Activated CD8-positive, alpha-beta T cell treated with anti-CD3 and anti-CD28 coated beads for 36 hours (primary cell): ENCODE measurements around the gene HSF5. TPM values are rescaled to one million over a fixed set of nuclear protein-coding genes. Genes with fewer than 3 reads are reported as not detected.

Experiments
- ATAC-seq: fragments of 200-7000 bp; cut with Tn5 transposase; one replicate; pipeline ENCODE4 v1.10.0; 2021; ENCODE audit warnings: mild to moderate bottlenecking, moderate library complexity
- CTCF ChIA-PET: fragments of 350-600 bp; sonication (Branson Sonifier 250); formaldehyde crosslinking; loops from one replicate; lab custom pipeline; 2021; ENCODE audit warnings: antibody characterized with exemption; lab: Charles Lee
- POLR2A ChIA-PET: fragments of 350-600 bp; sonication (Branson Sonifier 250); formaldehyde crosslinking; loops from one replicate; lab custom pipeline; 2021; ENCODE audit warnings: antibody characterized with exemption; lab: Charles Lee
- DNase-seq: peaks from one replicate; pipeline ENCODE4 v3.0.0-alpha.2; 2020
- H3K27ac Mint-ChIP-seq: one replicate; pipeline ENCODE4 v1.8.0; 2021; ENCODE audit warnings: mild to moderate bottlenecking, mixed read lengths
- H3K27me3 Mint-ChIP-seq: one replicate; pipeline ENCODE4 v1.8.0; 2021; ENCODE audit warnings: mixed read lengths
- H3K36me3 Mint-ChIP-seq: one replicate; pipeline ENCODE4 v1.8.0; 2021; ENCODE audit warnings: low read depth, mixed read lengths
- H3K4me1 Mint-ChIP-seq: one replicate; pipeline ENCODE4 v1.8.0; 2021; ENCODE audit warnings: low read depth, mixed read lengths
- H3K4me3 Mint-ChIP-seq: one replicate; pipeline ENCODE4 v1.8.0; 2021; ENCODE audit warnings: mild to moderate bottlenecking, moderate library complexity, mixed read lengths
- H3K9me3 Mint-ChIP-seq: one replicate; pipeline ENCODE4 v1.8.0; 2021; ENCODE audit warnings: mixed read lengths
- CTCF ChIP-seq: fragments of 200-600 bp; IDR thresholded peaks from one replicate; pipeline ENCODE4 v1.8.0; 2022; ENCODE audit warnings: antibody characterized with exemption, mild to moderate bottlenecking
- intact Hi-C: fragments of 100-400 bp; cut with micrococcal nuclease; formaldehyde crosslinking; loops from one replicate; pipeline ENCODE4 v1.10.0; 2022
- total RNA-seq, 2 experiments: library from RNA; stranded (reverse); gene quantifications; one replicate each; pipeline ENCODE4 v1.2.3, GENCODE V29; 2021

The HSF5 gene
- total RNA-seq, 2 experiments from 2014 or later: 3.2 to 3.9 TPM

GRCh38 chr17:58371300-58371950, 116.8 kb downstream of the HSF5 start:
- TF ChIP-seq CTCF: no peak
- Mint-ChIP-seq H3K27me3 (no peaks in the 10 kb centered on the region), H3K9me3 (no peaks in the 10 kb centered on the region), H3K4me3 (no peak overlapping the region), H3K4me1 (peaks cover 7% of the 10 kb centered on the region), H3K36me3 (no peaks in the 10 kb centered on the region), H3K27ac (no peak overlapping the region)
- no peak for DNase-seq
- no peak for ATAC-seq
- intact Hi-C loops: no loop called here
- CTCF ChIA-PET: interaction anchor here (1.0 to 2.2 kb wide), 4 partner anchors 13 to 54 kb away, joined by 3 to 7 read pairs (median 3); no protein-coding TSS in a partner anchor
- POLR2A ChIA-PET: interaction anchor here (1.4 to 2.2 kb wide), 3 partner anchors 17 to 34 kb away, joined by 3 to 6 read pairs (median 6); no protein-coding TSS in a partner anchor

DNA sequence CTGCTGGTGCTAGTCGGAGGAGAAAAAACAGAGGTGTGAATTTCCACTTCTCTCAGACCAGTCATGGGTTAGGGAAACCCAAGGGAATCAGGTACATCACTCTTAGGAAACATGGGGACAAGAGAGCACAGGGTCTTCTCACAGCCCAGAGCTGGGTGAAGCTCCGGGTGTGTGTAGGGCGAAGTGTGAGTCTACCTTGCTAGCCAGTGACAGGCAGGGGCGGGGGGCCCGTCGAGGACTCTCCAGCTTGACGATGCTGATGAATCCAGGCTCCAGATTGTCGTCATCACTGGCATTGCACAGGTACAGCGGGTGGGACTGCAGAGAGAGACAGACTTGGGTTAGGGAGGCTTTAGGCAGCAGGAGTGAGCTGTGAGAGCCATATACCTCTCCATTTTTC, 117.5 kb downstream of the HSF5 start:
- intact Hi-C loops: no loop called here
- Mint-ChIP-seq H3K27ac (no peak overlapping the region), H3K4me1 (peaks cover 11% of the 10 kb centered on the region), H3K27me3 (no peaks in the 10 kb centered on the region), H3K9me3 (no peaks in the 10 kb centered on the region), H3K4me3 (no peak overlapping the region), H3K36me3 (no peaks in the 10 kb centered on the region)
- ChIA-PET CTCF (interaction anchor here (1.0 to 1.4 kb wide), 4 partner anchors 8 to 65 kb away, joined by 3 to 5 read pairs (median 4); no protein-coding TSS in a partner anchor), POLR2A (interaction anchor here (1.4 to 2.2 kb wide), 3 partner anchors 17 to 34 kb away, joined by 3 to 6 read pairs (median 6); no protein-coding TSS in a partner anchor)
- DNase-seq (no peak), ATAC-seq (no peak)
- TF ChIP-seq CTCF: no peak

GRCh38 chr17:58370309-58370708, 117.9 kb downstream of the HSF5 start:
- no peak for ATAC-seq
- POLR2A ChIA-PET: interaction anchor here (1.4 to 2.2 kb wide), 3 partner anchors 17 to 33 kb away, joined by 3 to 6 read pairs (median 6); no protein-coding TSS in a partner anchor
- no peak overlapping the region for H3K27ac Mint-ChIP-seq

More at GRCh38 chr17:58370309-58370708, 117.9 kb downstream of the HSF5 start:
- no peaks in the 10 kb centered on the region for H3K27me3 Mint-ChIP-seq
- intact Hi-C loops: no loop called here
- no peak for TF ChIP-seq CTCF
- H3K36me3 Mint-ChIP-seq: no peaks in the 10 kb centered on the region
- no peak overlapping the region for H3K4me3 Mint-ChIP-seq
- no peak for DNase-seq
- no peaks in the 10 kb centered on the region for H3K9me3 Mint-ChIP-seq
- CTCF ChIA-PET: interaction anchor here (1.1 to 1.4 kb wide), 2 partner anchors 9 to 65 kb away, joined by 4 to 5 read pairs; no protein-coding TSS in a partner anchor
- peaks cover 11% of the 10 kb centered on the region for H3K4me1 Mint-ChIP-seq

Other genes starting within 250 kb of the HSF5 start
- not detected for gene LPO, start 249.8 kb downstream of the HSF5 start, total RNA-seq
- gene MPO, start 207.5 kb downstream of the HSF5 start, total RNA-seq: not detected
- gene TSPOAP1, start 159.6 kb downstream of the HSF5 start, total RNA-seq: 10 to 100 TPM; 21.1 to 24.1 TPM
- gene SUPT4H1, start 136.2 kb downstream of the HSF5 start, total RNA-seq: 100 to 1,000 TPM; 104 to 110 TPM
- gene RNF43, start 70.9 kb downstream of the HSF5 start, total RNA-seq: 1 to 10 TPM in 1 of 2 experiments, under 1 TPM in 1; 0.34 to 1.1 TPM
- gene MTMR4, start 26.2 kb upstream of the HSF5 start, total RNA-seq: 10 to 100 TPM; 73.3 to 82.1 TPM
- gene TEX14, start 203.6 kb upstream of the HSF5 start, total RNA-seq: under 1 TPM; 0.23 to 0.31 TPM
- 10 to 100 TPM; 73.3 to 76.8 TPM for gene RAD51C, start 204.2 kb upstream of the HSF5 start, total RNA-seq